ENCODE results near the gene SPPL3. TPM values are rescaled to one million over a fixed set of nuclear protein-coding genes. Genes with fewer than 3 reads are reported as not detected.
A peak's percentile ranks its signal among the peaks of the same experiment; 100 is the strongest.

SPPL3 gene
- total and polyA plus RNA-seq, 8 donors, result 44.5 to 76.2 (median 68.1) TPM

- DNase-seq (no peak), ATAC-seq (peak; percentile 48)
- Histone ChIP-seq H3K27ac (peak overlapping the region; percentile 1 to 68), H3K36me3 (no peaks in the 10 kb centered on the region), H3K4me3 (no peak overlapping the region), H3K27me3 (no peaks in the 10 kb centered on the region), H3K4me1 (peaks cover 14 to 32% of the 10 kb centered on the region in 2 donors), H3K9me3 (no peaks in the 10 kb centered on the region)
- intact Hi-C loops (cut with DNase I), result no loop called here
- no peak for TF ChIP-seq CTCF (IDR thresholded peaks at IDR 0.05)
These were observed 68.9 kb downstream of the SPPL3 start for GRCh38 chr12:120835304-120835612.

GRCh38 chr12:120834489-120835303 is 69.5 kb downstream of the SPPL3 start:
- intact Hi-C loops (cut with DNase I), result no loop called here
- Histone ChIP-seq H3K9me3 (no peaks in the 10 kb centered on the region), H3K27ac (peak overlapping the region in 1 of 2 donors; percentile 68), H3K36me3 (no peaks in the 10 kb centered on the region), H3K4me3 (no peak overlapping the region), H3K4me1 (peaks cover 14 to 32% of the 10 kb centered on the region in 2 donors), H3K27me3 (no peaks in the 10 kb centered on the region)
- DNase-seq (no peak), ATAC-seq (no peak)
- TF ChIP-seq CTCF (IDR thresholded peaks at IDR 0.05), result no peak

DNA sequence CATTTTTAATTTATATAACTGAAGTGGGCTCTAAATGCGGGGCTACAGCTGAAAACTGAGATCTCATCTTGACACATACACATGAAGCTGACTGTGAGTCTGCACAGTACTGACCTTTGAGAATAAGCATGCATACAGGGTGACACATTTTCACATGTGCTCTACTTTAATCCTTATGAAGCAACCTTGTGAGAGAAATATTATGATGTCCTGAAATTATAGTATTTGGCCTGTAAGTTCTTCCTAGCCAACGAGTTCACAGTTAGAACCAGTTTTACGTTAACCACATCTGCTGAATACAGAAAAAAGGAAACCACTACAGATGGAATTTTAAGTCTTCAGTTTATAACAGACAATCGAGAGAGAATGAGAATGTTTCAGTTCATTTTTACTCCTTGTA is 70.3 kb downstream of the SPPL3 start:
- no peak for TF ChIP-seq CTCF (IDR thresholded peaks at IDR 0.05)
- intact Hi-C loops (cut with DNase I), result no loop called here
- Histone ChIP-seq H3K4me1 (peaks cover 14 to 36% of the 10 kb centered on the region in 2 donors), H3K9me3 (no peaks in the 10 kb centered on the region), H3K27me3 (no peaks in the 10 kb centered on the region), H3K4me3 (no peak overlapping the region), H3K36me3 (no peaks in the 10 kb centered on the region), H3K27ac (no peak overlapping the region)
- DNase-seq, result no peak
- no peak for ATAC-seq

DNA sequence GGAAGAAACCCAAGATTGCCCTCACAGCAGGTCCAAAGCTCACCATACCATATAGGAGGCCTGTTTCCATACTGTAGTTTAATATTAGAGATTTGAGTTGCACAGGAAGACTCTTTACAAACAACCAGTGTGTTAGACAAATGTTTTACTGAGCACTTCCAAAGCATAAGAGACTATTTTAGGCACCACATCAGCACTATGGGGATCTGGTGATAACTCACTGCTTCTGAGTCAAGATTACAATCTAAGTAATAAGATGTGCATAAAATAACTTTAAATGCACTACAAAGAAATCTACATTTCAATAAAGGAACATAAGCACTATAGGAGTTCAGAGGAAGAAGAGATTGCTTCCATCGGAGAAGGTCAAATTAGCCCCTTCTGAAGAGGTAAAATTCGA is 71.4 kb downstream of the SPPL3 start:
- ATAC-seq (no peak), DNase-seq (no peak)
- no peaks in the 10 kb centered on the region for H3K27me3 ChIP-seq
- intact Hi-C loops (cut with DNase I), result no loop called here
- no peaks in the 10 kb centered on the region for H3K36me3 ChIP-seq
- H3K9me3 ChIP-seq, result no peaks in the 10 kb centered on the region
- H3K27ac ChIP-seq, result no peak overlapping the region
- no peak for TF ChIP-seq CTCF (IDR thresholded peaks at IDR 0.05)
- peaks cover 14 to 39% of the 10 kb centered on the region in 2 donors for H3K4me1 ChIP-seq
- H3K4me3 ChIP-seq, result no peak overlapping the region

DNA sequence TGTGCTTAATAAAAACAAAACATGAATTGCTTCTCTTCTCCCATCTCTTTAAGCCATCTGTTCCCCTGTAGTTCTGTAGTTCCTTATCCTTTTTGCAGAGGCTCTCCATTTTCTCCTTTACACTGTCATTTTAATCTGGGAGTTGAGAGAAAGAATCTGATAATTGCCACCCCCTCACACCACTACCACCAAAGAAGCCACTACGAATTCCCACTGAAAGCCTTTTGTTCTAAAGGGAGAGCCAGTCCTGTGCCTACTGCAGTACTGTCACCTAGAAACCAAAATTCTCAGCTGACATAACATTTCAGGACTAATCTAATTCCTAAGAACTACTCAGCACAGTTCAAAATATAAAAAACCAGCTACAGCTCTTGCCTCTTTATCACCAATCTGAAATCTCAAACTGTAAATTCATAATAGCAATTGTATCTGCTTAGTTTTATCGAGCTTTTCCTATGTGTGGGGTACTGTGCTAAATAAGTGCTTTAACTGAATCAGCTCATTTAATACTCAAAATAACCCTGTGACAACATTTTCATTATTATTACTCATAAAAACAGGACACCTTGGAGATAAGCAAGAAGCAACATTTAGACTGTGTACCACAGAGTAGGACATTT is 72.4 kb downstream of the SPPL3 start:
- Histone ChIP-seq H3K27me3 (no peaks in the 10 kb centered on the region), H3K36me3 (no peaks in the 10 kb centered on the region), H3K4me3 (no peak overlapping the region), H3K4me1 (peaks cover 14 to 39% of the 10 kb centered on the region in 2 donors), H3K9me3 (no peaks in the 10 kb centered on the region), H3K27ac (no peak overlapping the region)
- intact Hi-C loops (cut with DNase I), result no loop called here
- ATAC-seq (no peak), DNase-seq (no peak)
- no peak for TF ChIP-seq CTCF (IDR thresholded peaks at IDR 0.05)
